ENCODE results near the gene UGT1A5. TPM values are rescaled to one million over a fixed set of nuclear protein-coding genes. Genes with fewer than 3 reads are reported as not detected.

UGT1A5 gene
- polyA plus RNA-seq, 1 of the 3 experiments (the other 2 are of a cell fraction): not detected

GRCh38 chr2:233816334-233816733 is 103.6 kb downstream of the UGT1A5 start:
- POLR2A ChIA-PET: no interaction called here
- Histone ChIP-seq H3K27me3 (ENCODE audit: insufficient read depth) (no peaks in the 10 kb centered on the region), H3K9me3 (no peaks in the 10 kb centered on the region), H3K4me3 (ENCODE audit: low read depth in 2 of 2, low read length in 1 of 2) (no peak overlapping the region), H3F3A (replicated peaks; ENCODE audit: insufficient read depth) (no peaks in the 10 kb centered on the region), H4K20me1 (ENCODE audit: insufficient read depth) (no peaks in the 10 kb centered on the region), H2AFZ (ENCODE audit: low read depth) (no peak overlapping the region), H3K9me2 (no peaks in the 10 kb centered on the region), H3K4me1 (ENCODE audit: control insufficient read depth in 1 of 2, insufficient read depth in 2 of 2, low read depth in 1 of 2, low read length in 1 of 2) (peaks cover 0 to 3% of the 10 kb centered on the region in 2 experiments; a peak in 1 of 4 replicates), H3K9ac (no peak overlapping the region), H3K79me2 (ENCODE audit: insufficient read depth) (no peaks in the 10 kb centered on the region), H3K4me2 (no peak overlapping the region), H3K36me3 (replicated peaks in 1 of 2; ENCODE audit: control insufficient read depth in 1 of 2, insufficient read depth in 2 of 2, low read length in 1 of 2) (no peaks in the 10 kb centered on the region), H3K27ac (ENCODE audit: low read depth in 2 of 2, low read length in 1 of 2) (peak overlapping the region in 1 of 2 experiments; percentile 36; a peak in 1 of 4 replicates)
- WGBS (ENCODE audit: low lambda C conversion rate): 7% methylated on average over 2 of the region's 2 CpGs
- TF ChIP-seq GATA2 (CRISPR knock-in tag; IDR thresholded peaks at IDR 0.05): 0 out of 2 replicates have a peak, but pooled peaks have one; percentile 12
- TF ChIP-seq TCF12 (IDR thresholded peaks at IDR 0.05): peak; percentile 8; the same call in 1 of the 2 replicates
- peak in 1 of 2 experiments; percentile 45; a peak in 1 of 4 replicates for TF ChIP-seq EP300 (IDR thresholded peaks at IDR 0.05; ENCODE audit: borderline replicate concordance in 1 of 2, low read depth in 1 of 2, low read length in 1 of 2)
- TF ChIP-seq FOXJ3 (CRISPR knock-in tag; IDR thresholded peaks at IDR 0.05): peak; percentile 47; the same call in 1 of the 2 replicates
- TF ChIP-seq RXRA (IDR thresholded peaks at IDR 0.05; ENCODE audit: borderline replicate concordance, low read depth): no peak
- peak; percentile 85 for DNase-seq
- CTCF ChIA-PET: no interaction called here

- Histone ChIP-seq H3K27me3 (ENCODE audit: insufficient read depth) (no peaks in the 10 kb centered on the region), H2AFZ (ENCODE audit: low read depth) (no peak overlapping the region), H3K36me3 (replicated peaks in 1 of 2; ENCODE audit: control insufficient read depth in 1 of 2, insufficient read depth in 2 of 2, low read length in 1 of 2) (no peaks in the 10 kb centered on the region), H3K9me2 (no peaks in the 10 kb centered on the region), H3K4me2 (no peak overlapping the region), H3K9ac (no peak overlapping the region), H4K20me1 (ENCODE audit: insufficient read depth) (no peaks in the 10 kb centered on the region), H3K27ac (ENCODE audit: low read depth in 2 of 2, low read length in 1 of 2) (peak overlapping the region in 1 of 2 experiments; percentile 36; a peak in 1 of 4 replicates), H3K9me3 (no peaks in the 10 kb centered on the region), H3K4me3 (ENCODE audit: low read depth in 2 of 2, low read length in 1 of 2) (no peak overlapping the region), H3F3A (replicated peaks; ENCODE audit: insufficient read depth) (no peaks in the 10 kb centered on the region), H3K4me1 (ENCODE audit: control insufficient read depth in 1 of 2, insufficient read depth in 2 of 2, low read depth in 1 of 2, low read length in 1 of 2) (peaks cover 0 to 3% of the 10 kb centered on the region in 2 experiments; a peak in 1 of 4 replicates), H3K79me2 (ENCODE audit: insufficient read depth) (no peaks in the 10 kb centered on the region)
- DNase-seq: peak; percentile 49
- ChIA-PET CTCF (no interaction called here), POLR2A (no interaction called here)
- no peak for TF ChIP-seq SMC3 (IDR thresholded peaks at IDR 0.05; ENCODE audit: low read depth, low read length)
- TF ChIP-seq MEF2A (IDR thresholded peaks at IDR 0.05; ENCODE audit: borderline replicate concordance, low read depth): no peak
- no peak for TF ChIP-seq MXI1 (IDR thresholded peaks at IDR 0.05; ENCODE audit: low read depth, low read length)
- no peak for TF ChIP-seq IRF3 (IDR thresholded peaks at IDR 0.05; ENCODE audit: low read depth, low read length)
- no peak for TF ChIP-seq RXRA (IDR thresholded peaks at IDR 0.05; ENCODE audit: borderline replicate concordance, low read depth)
- WGBS (ENCODE audit: low lambda C conversion rate): 88% methylated on average over 4 of the region's 4 CpGs
Observed at GRCh38 chr2:233816771-233817170, 104.1 kb downstream of the UGT1A5 start.

GRCh38 chr2:233817361-233817911 is 104.7 kb downstream of the UGT1A5 start:
- H3K4me1 ChIP-seq (ENCODE audit: control insufficient read depth in 1 of 2, insufficient read depth in 2 of 2, low read depth in 1 of 2, low read length in 1 of 2): peaks cover 0 to 3% of the 10 kb centered on the region in 2 experiments; a peak in 1 of 4 replicates
- no peak for DNase-seq
- TF ChIP-seq CHD2 (IDR thresholded peaks at IDR 0.05; ENCODE audit: low read length, partially characterized antibody) (no peak), RAD21 (IDR thresholded peaks at IDR 0.05; ENCODE audit: low read length) (no peak), USF2 (IDR thresholded peaks at IDR 0.05; ENCODE audit: borderline replicate concordance, low read depth, low read length) (no peak), ZBTB33 (IDR thresholded peaks at IDR 0.05; ENCODE audit: borderline replicate concordance, low read depth) (no peak), MAX (IDR thresholded peaks at IDR 0.05; ENCODE audit: low read depth) (no peak), NRF1 (IDR thresholded peaks at IDR 0.05; ENCODE audit: low read depth, low read length) (no peak), TAF1 (IDR thresholded peaks at IDR 0.05; ENCODE audit: borderline replicate concordance, low read depth, low read length) (no peak), EZH2phosphoT487 (IDR thresholded peaks at IDR 0.05; ENCODE audit: borderline replicate concordance, low read depth) (no peak), NFIC (IDR thresholded peaks at IDR 0.05; ENCODE audit: borderline replicate concordance) (no peak)

More at GRCh38 chr2:233817361-233817911, 104.7 kb downstream of the UGT1A5 start:
- no peaks in the 10 kb centered on the region for H3K9me3 ChIP-seq
- H3F3A ChIP-seq (replicated peaks; ENCODE audit: insufficient read depth): no peaks in the 10 kb centered on the region
- WGBS (ENCODE audit: low lambda C conversion rate): 87% methylated on average over 3 of the region's 3 CpGs
- H3K4me3 ChIP-seq (ENCODE audit: low read depth in 2 of 2, low read length in 1 of 2): no peak overlapping the region
- no peaks in the 10 kb centered on the region for H4K20me1 ChIP-seq (ENCODE audit: insufficient read depth)
- no peaks in the 10 kb centered on the region for H3K9me2 ChIP-seq
- H3K79me2 ChIP-seq (ENCODE audit: insufficient read depth): no peaks in the 10 kb centered on the region
- POLR2A ChIA-PET: no interaction called here
- H3K27ac ChIP-seq (ENCODE audit: low read depth in 2 of 2, low read length in 1 of 2): no peak overlapping the region
- H3K36me3 ChIP-seq (replicated peaks in 1 of 2; ENCODE audit: control insufficient read depth in 1 of 2, insufficient read depth in 2 of 2, low read length in 1 of 2): no peaks in the 10 kb centered on the region
- no peaks in the 10 kb centered on the region for H3K27me3 ChIP-seq (ENCODE audit: insufficient read depth)
- CTCF ChIA-PET: interaction anchor here (1.5 kb wide), 1 partner anchor 15 kb away, joined by 5 read pairs; no protein-coding TSS in a partner anchor
- H3K9ac ChIP-seq: no peak overlapping the region
- no peak overlapping the region for H2AFZ ChIP-seq (ENCODE audit: low read depth)
- no peak overlapping the region for H3K4me2 ChIP-seq
